H1 (cell line): Measurements from ENCODE around the gene GOLGA6L10. TPM values are rescaled to one million over a fixed set of nuclear protein-coding genes. Genes with fewer than 3 reads are reported as not detected.
"Not testable (repeated sequence)": the region's sequence is repeated elsewhere in the genome, so short reads cannot be mapped to it uniquely, and the experiment has no call there.

ENCODE experiments used
- CTCF ChIA-PET: fragments of 300-600 bp; sonication (Branson Sonifier 250); formaldehyde crosslinking; loops from one replicate; lab custom pipeline; 2021; ENCODE audit not compliant: partially characterized antibody; lab: Charles Lee
- POLR2A ChIA-PET: fragments of 300-600 bp; sonication (Branson Sonifier 250); formaldehyde crosslinking; loops from one replicate; lab custom pipeline; 2021; ENCODE audit warnings: inconsistent platforms; ENCODE audit not compliant: partially characterized antibody; lab: Charles Lee
- DNase-seq, 2 experiments: peaks; one replicate each; pipeline versions ENCODE4 v3.0.0 to v3.0.0-alpha.2; 2010 to 2022; ENCODE audit warnings: low spot score in 2 of 2, low read depth in 1 of 2, mixed read lengths in 1 of 2
- FAIRE-seq: peaks from 2 replicates; lab custom pipeline; 2011; peaks lifted over from hg19 to GRCh38; lab: Jason Lieb, UNC
- H2AFZ ChIP-seq: 2 replicates; pipeline ENCODE4 v1.8.1; 2012; ENCODE audit warnings: low read length, inconsistent platforms
- H2AK5ac ChIP-seq: 2 replicates; pipeline ENCODE4 v1.6.1; 2013; ENCODE audit warnings: low read depth, low read length
- H2BK120ac ChIP-seq: replicated peaks from 2 replicates; pipeline ENCODE3; 2013; ENCODE audit warnings: low read depth, low read length, inconsistent platforms
- H2BK12ac ChIP-seq: 2 replicates; pipeline ENCODE4 v1.6.1; 2013; ENCODE audit warnings: low read depth, low read length
- H2BK15ac ChIP-seq: 2 replicates; pipeline ENCODE4 v1.6.1; 2013; ENCODE audit warnings: low read length
- H2BK20ac ChIP-seq: 2 replicates; pipeline ENCODE4 v1.6.1; 2013; ENCODE audit warnings: low read length
- H2BK5ac ChIP-seq: 2 replicates; pipeline ENCODE4 v1.6.1; 2013; ENCODE audit warnings: low read depth, low read length
- H3K14ac ChIP-seq: 2 replicates; pipeline ENCODE4 v1.6.1; 2013; ENCODE audit warnings: inconsistent platforms; ENCODE audit not compliant: insufficient read length
- H3K18ac ChIP-seq: 2 replicates; pipeline ENCODE4 v1.6.1; 2013; ENCODE audit warnings: low read length; ENCODE audit errors: extremely low read depth
- H3K23ac ChIP-seq: 2 replicates; pipeline ENCODE4 v1.6.1; 2013; ENCODE audit warnings: inconsistent platforms; ENCODE audit not compliant: insufficient read length
- H3K23me2 ChIP-seq: 2 replicates; pipeline ENCODE4 v1.6.1; 2013; ENCODE audit warnings: low read depth, low read length
- H3K27ac ChIP-seq: 2 replicates; pipeline ENCODE4 v1.6.1; 2011; ENCODE audit warnings: low read depth, low read length, inconsistent platforms
- H3K27me3 ChIP-seq, 4 experiments: replicated peaks in 1 of 4; 1 replicate in 1 of 4; 2 replicates in 3 of 4; pipeline versions ENCODE4 v1.6.1 to v1.8.1; 2011 to 2013; ENCODE audit warnings: low read length in 3 of 4, mild to moderate bottlenecking in 3 of 4, inconsistent platforms in 2 of 4, mixed read lengths in 2 of 4, moderate library complexity in 1 of 4; ENCODE audit not compliant: control insufficient read depth in 3 of 4, insufficient read depth in 3 of 4; ENCODE audit errors: extremely low read depth in 1 of 4
- H3K36me3 ChIP-seq, 4 experiments: 2 replicates each; pipeline versions ENCODE4 v1.6.1 to v1.8.1; 2011 to 2013; ENCODE audit warnings: mild to moderate bottlenecking in 4 of 4, low read length in 3 of 4, moderate library complexity in 2 of 4, control low read depth in 1 of 4, inconsistent platforms in 1 of 4; ENCODE audit not compliant: insufficient read depth in 4 of 4, control insufficient read depth in 2 of 4
- H3K4ac ChIP-seq: replicated peaks from 2 replicates; pipeline ENCODE3; 2013; ENCODE audit warnings: low read length, low read depth, mixed read lengths, inconsistent platforms; ENCODE audit not compliant: insufficient read length
- H3K4me1 ChIP-seq, 4 experiments: replicated peaks in 1 of 4; 1 replicate in 1 of 4; 2 replicates in 3 of 4; pipeline versions ENCODE4 v1.6.1 to v1.8.1; 2011 to 2013; ENCODE audit warnings: low read length in 3 of 4, inconsistent platforms in 2 of 4, mixed read lengths in 1 of 4; ENCODE audit not compliant: insufficient read depth in 4 of 4, control insufficient read depth in 3 of 4
- H3K4me2 ChIP-seq, 2 experiments: 2 replicates each; pipeline versions ENCODE4 v1.6.1 to v1.8.1; 2011 to 2013; ENCODE audit warnings: low read depth in 2 of 2, low read length in 2 of 2, control low read depth in 1 of 2, inconsistent platforms in 1 of 2, mild to moderate bottlenecking in 1 of 2; ENCODE audit not compliant: insufficient read depth in 1 of 2
- H3K4me3 ChIP-seq, 4 experiments: fragments of 200-600, 300-600 bp in 1 of 4; sonication (generic), shearing (Covaris generic), sonication (Bioruptor Twin) in 1 of 4; 2 replicates each; pipeline versions ENCODE4 v1.5.1 to v1.8.1; 2011 to 2016; ENCODE audit warnings: low read length in 4 of 4, low read depth in 3 of 4, control low read depth in 2 of 4, inconsistent platforms in 2 of 4, mild to moderate bottlenecking in 2 of 4, mixed read lengths in 1 of 4, moderate library complexity in 1 of 4; ENCODE audit not compliant: insufficient read depth in 2 of 4; ENCODE audit errors: extremely low read depth in 1 of 4
- H3K56ac ChIP-seq: replicated peaks from 2 replicates; pipeline ENCODE3; 2013; ENCODE audit warnings: low read depth, mild to moderate bottlenecking, mixed read lengths, low read length, inconsistent platforms; ENCODE audit not compliant: insufficient read length
- H3K79me1 ChIP-seq: 2 replicates; pipeline ENCODE4 v1.6.1; 2013; ENCODE audit warnings: low read depth, low read length, control low read depth
- H3K79me2 ChIP-seq, 2 experiments: 2 replicates each; pipeline versions ENCODE4 v1.6.1 to v1.8.1; 2012 to 2013; ENCODE audit warnings: low read length in 2 of 2, mild to moderate bottlenecking in 2 of 2, inconsistent platforms in 1 of 2; ENCODE audit not compliant: insufficient read depth in 2 of 2, control insufficient read depth in 1 of 2
- H3K9ac ChIP-seq, 4 experiments: replicated peaks in 1 of 4; 1 replicate in 1 of 4; 2 replicates in 3 of 4; pipeline versions ENCODE4 v1.6.1 to v1.8.1; 2011 to 2013; ENCODE audit warnings: low read depth in 3 of 4, low read length in 3 of 4, control low read depth in 2 of 4, mild to moderate bottlenecking in 2 of 4, moderate library complexity in 2 of 4, inconsistent platforms in 1 of 4; ENCODE audit errors: extremely low read depth in 1 of 4
- H3K9me3 ChIP-seq, 2 experiments: 2 replicates each; pipeline versions ENCODE4 v1.6.1 to v1.8.1; 2012 to 2013; ENCODE audit warnings: mild to moderate bottlenecking in 2 of 2, moderate library complexity in 2 of 2, control low read depth in 1 of 2, inconsistent platforms in 1 of 2, low read depth in 1 of 2, low read length in 1 of 2, mixed read lengths in 1 of 2; ENCODE audit not compliant: insufficient read depth in 2 of 2
- H4K20me1 ChIP-seq, 2 experiments: replicated peaks in 1 of 2; 2 replicates each; pipeline versions ENCODE3 to v1.8.1; 2011 to 2013; ENCODE audit warnings: inconsistent platforms in 2 of 2, low read length in 2 of 2, mild to moderate bottlenecking in 1 of 2; ENCODE audit not compliant: insufficient read depth in 2 of 2, control insufficient read depth in 1 of 2
- H4K5ac ChIP-seq: 2 replicates; pipeline ENCODE4 v1.6.1; 2013; ENCODE audit warnings: low read length, low read depth, mixed read lengths, inconsistent platforms; ENCODE audit not compliant: insufficient read length
- H4K8ac ChIP-seq: 2 replicates; pipeline ENCODE4 v1.8.0; 2013; ENCODE audit warnings: mild to moderate bottlenecking, moderate library complexity, low read length, inconsistent platforms; ENCODE audit not compliant: insufficient read depth; ENCODE audit errors: extremely low read depth
- H4K91ac ChIP-seq: replicated peaks from 2 replicates; pipeline ENCODE3; 2013; ENCODE audit warnings: low read length, mixed read lengths, inconsistent platforms; ENCODE audit not compliant: insufficient read length
- RAD21 ChIP-seq, 2 experiments: IDR thresholded peaks in 1 of 2; conservative IDR thresholded peaks in 1 of 2; 2 replicates each; pipeline ENCODE4 v1.6.1; 2011; ENCODE audit warnings: low read depth in 2 of 2, low read length in 2 of 2, improper control_type of control experiment in 1 of 2, inconsistent platforms in 1 of 2, mild to moderate bottlenecking in 1 of 2, moderate library complexity in 1 of 2
- WGBS, 2 experiments: shearing (Covaris generic) in 1 of 2; methylation state at CpG; one replicate each; pipeline versions ENCODE4 v1.1.6 to v1.1.7; 2013 to 2015; ENCODE audit warnings: low lambda C conversion rate in 2 of 2, mixed read lengths in 2 of 2, inconsistent platforms in 1 of 2, low coverage in 1 of 2, missing lambda C conversion rate in 1 of 2; ENCODE audit not compliant: insufficient replicate concordance in 2 of 2, insufficient coverage in 1 of 2, insufficient read length in 1 of 2; ENCODE audit errors: extremely low coverage in 1 of 2, missing lambda C conversion rate in 1 of 2; 5-methylcytosine and 5-hydroxymethylcytosine counted together
- polyA plus RNA-seq, 7 experiments: library from polyadenylated mRNA; depleted of rRNA in 3 of 7; stranded (reverse) in 5 of 7; unstranded in 2 of 7; fragments of >200 nt in 5 of 7; fragments of 200-250 nt in 2 of 7; gene quantifications; 1 replicate in 5 of 7; 2 replicates in 1 of 7; 4 replicates in 1 of 7; pipeline versions ENCODE4 v1.2.1 to v1.2.3, GENCODE V29; 2011 to 2013; ENCODE audit warnings: missing spikeins in 2 of 7, mixed read lengths in 2 of 7
- total RNA-seq: library from RNA; stranded (reverse); fragmentation: NEBNext Ultra II Directional; extraction: Animal tissue kit (Norgen Biotek cat#: 25700); gene quantifications from 2 replicates; pipeline ENCODE4 v1.2.1, GENCODE V29; 2021

Gene GOLGA6L10
- total and polyA plus RNA-seq, 2 of the 8 experiments (the other 6 are each of a cell fraction or from before 2014, with no cell fraction given): 0.91 to 4.0 TPM

- H2BK5ac ChIP-seq, H3K56ac ChIP-seq, H3K27me3 ChIP-seq, H2BK20ac ChIP-seq, H4K5ac ChIP-seq, H3K4me2 ChIP-seq, FAIRE-seq, H3K27ac ChIP-seq, DNase-seq, H4K20me1 ChIP-seq, H2AFZ ChIP-seq, H3K9me3 ChIP-seq, H4K91ac ChIP-seq, H2BK120ac ChIP-seq, H2BK15ac ChIP-seq, H3K9ac ChIP-seq, H3K23me2 ChIP-seq, H3K4me3 ChIP-seq, H3K4ac ChIP-seq, H3K36me3 ChIP-seq, CTCF ChIA-PET, H2BK12ac ChIP-seq, H3K79me1 ChIP-seq, POLR2A ChIA-PET, H3K79me2 ChIP-seq, H2AK5ac ChIP-seq, H3K18ac ChIP-seq, H3K14ac ChIP-seq, H4K8ac ChIP-seq, H3K4me1 ChIP-seq, H3K23ac ChIP-seq: not testable (repeated sequence)
- WGBS, 2 experiments: 0% methylated on average over 1 of the region's 6 CpGs; no CpG with 5 or more reads in 1 of the 2 experiments
- peak; percentile 23; a peak in 3 of 4 replicates for TF ChIP-seq RAD21 (IDR thresholded peaks at IDR 0.05 in 1 of 2, conservative IDR thresholded peaks at IDR 0.05 in 1 of 2; ENCODE audit: low read depth in 2 of 2, low read length in 2 of 2)
These were observed 16.5 kb upstream of the GOLGA6L10 start for GRCh38 chr15:82365692-82366323.
